DND-41 (cell line): ENCODE data around the gene PRAMEF5.

Experiments used
- EZH2 ChIP-seq: IDR thresholded peaks from 3 replicates; pipeline ENCODE4 v1.6.1; 2012; ENCODE audit warnings: borderline replicate concordance, low read depth, mild to moderate bottlenecking, moderate library complexity, low read length, inconsistent platforms; ENCODE audit not compliant: severe bottlenecking
- TF ChIP-seq, protein P1 (sequence below): IDR thresholded peaks from 2 replicates; pipeline ENCODE4 v1.5.1; 2012; ENCODE audit warnings: borderline replicate concordance, low read length, moderate library complexity, mild to moderate bottlenecking; ENCODE audit not compliant: poor library complexity, severe bottlenecking; ENCODE audit errors: extremely low read depth

- TF ChIP-seq, protein P1, sequence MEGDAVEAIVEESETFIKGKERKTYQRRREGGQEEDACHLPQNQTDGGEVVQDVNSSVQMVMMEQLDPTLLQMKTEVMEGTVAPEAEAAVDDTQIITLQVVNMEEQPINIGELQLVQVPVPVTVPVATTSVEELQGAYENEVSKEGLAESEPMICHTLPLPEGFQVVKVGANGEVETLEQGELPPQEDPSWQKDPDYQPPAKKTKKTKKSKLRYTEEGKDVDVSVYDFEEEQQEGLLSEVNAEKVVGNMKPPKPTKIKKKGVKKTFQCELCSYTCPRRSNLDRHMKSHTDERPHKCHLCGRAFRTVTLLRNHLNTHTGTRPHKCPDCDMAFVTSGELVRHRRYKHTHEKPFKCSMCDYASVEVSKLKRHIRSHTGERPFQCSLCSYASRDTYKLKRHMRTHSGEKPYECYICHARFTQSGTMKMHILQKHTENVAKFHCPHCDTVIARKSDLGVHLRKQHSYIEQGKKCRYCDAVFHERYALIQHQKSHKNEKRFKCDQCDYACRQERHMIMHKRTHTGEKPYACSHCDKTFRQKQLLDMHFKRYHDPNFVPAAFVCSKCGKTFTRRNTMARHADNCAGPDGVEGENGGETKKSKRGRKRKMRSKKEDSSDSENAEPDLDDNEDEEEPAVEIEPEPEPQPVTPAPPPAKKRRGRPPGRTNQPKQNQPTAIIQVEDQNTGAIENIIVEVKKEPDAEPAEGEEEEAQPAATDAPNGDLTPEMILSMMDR = no peak
- TF ChIP-seq EZH2 = no peak
Measured at GRCh38 chr1:13224480-13225060, 29.4 kb upstream of the PRAMEF5 start.
